Left ventricle myocardium inferior (tissue), 1 donor: ENCODE measurements around the gene LINGO4. TPM values are rescaled to one million over a fixed set of nuclear protein-coding genes. Genes with fewer than 3 reads are reported as not detected.

ENCODE experiments used
- DNase-seq: peaks from one replicate; pipeline ENCODE4 v3.0.0-alpha.2; 2020
- H3K27ac ChIP-seq: fragments of 200-600 bp; replicated peaks from 2 replicates; pipeline ENCODE4 v1.8.0; 2021
- H3K27me3 ChIP-seq: fragments of 200-600 bp; 2 replicates; pipeline ENCODE4 v1.8.0; 2021; ENCODE audit warnings: low read depth
- H3K36me3 ChIP-seq: fragments of 200-600 bp; 2 replicates; pipeline ENCODE4 v1.8.0; 2021
- H3K4me1 ChIP-seq: fragments of 200-600 bp; 2 replicates; pipeline ENCODE4 v1.8.0; 2021
- H3K4me3 ChIP-seq: fragments of 200-600 bp; 2 replicates; pipeline ENCODE4 v1.8.0; 2021; ENCODE audit warnings: mild to moderate bottlenecking, moderate library complexity
- H3K9me3 ChIP-seq: fragments of 200-600 bp; replicated peaks from 2 replicates; pipeline ENCODE4 v1.8.0; 2021
- CTCF ChIP-seq: fragments of 200-600 bp; IDR thresholded peaks from 2 replicates; pipeline ENCODE4 v1.8.0; 2021; ENCODE audit warnings: antibody characterized with exemption, mild to moderate bottlenecking, borderline replicate concordance
- intact Hi-C: fragments of 100-400 bp; cut with micrococcal nuclease; formaldehyde crosslinking; loops from one replicate; pipeline ENCODE4 v1.11.0; 2022
- total RNA-seq: library from RNA; stranded (reverse); fragmentation: NEBNext Ultra II Directional; extraction: Animal tissue kit (Norgen Biotek cat#: 25700); gene quantifications from one replicate; pipeline ENCODE4 v1.2.1, GENCODE V29; 2021
- donor health status: DM: no; HTN: yes; CAD: no; lungs with severe emphysema.

Gene LINGO4
- total RNA-seq, 1 donor from 2014 or later: 0.77 TPM

DNA sequence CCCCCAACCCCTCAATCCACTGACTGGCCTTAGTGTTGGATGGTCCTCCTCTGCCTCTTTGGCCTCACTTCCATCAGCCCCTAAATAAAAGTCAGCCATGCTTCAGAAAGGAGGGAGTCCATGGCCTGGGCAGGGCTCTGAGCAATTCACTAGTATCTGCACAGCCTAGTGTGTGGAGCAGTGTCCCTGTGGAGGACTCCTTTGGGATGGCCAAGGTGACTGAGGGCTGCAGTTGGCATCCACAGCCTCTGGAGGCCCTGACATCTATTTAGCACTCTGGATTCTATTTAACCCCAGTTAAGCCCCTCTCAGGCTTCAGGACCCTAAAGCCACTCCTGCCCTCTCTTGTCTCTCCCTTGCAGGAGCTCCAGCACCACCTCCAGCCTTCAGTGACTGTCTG lies 44.7 kb upstream of the LINGO4 start:
- intact Hi-C loops: no loop called here
- Histone ChIP-seq H3K9me3 (no peaks in the 10 kb centered on the region), H3K4me1 (peaks cover 6% of the 10 kb centered on the region), H3K4me3 (no peak overlapping the region), H3K27ac (no peak overlapping the region), H3K36me3 (no peaks in the 10 kb centered on the region), H3K27me3 (peaks cover 73% of the 10 kb centered on the region)
- no peak for TF ChIP-seq CTCF
- no peak for DNase-seq

DNA sequence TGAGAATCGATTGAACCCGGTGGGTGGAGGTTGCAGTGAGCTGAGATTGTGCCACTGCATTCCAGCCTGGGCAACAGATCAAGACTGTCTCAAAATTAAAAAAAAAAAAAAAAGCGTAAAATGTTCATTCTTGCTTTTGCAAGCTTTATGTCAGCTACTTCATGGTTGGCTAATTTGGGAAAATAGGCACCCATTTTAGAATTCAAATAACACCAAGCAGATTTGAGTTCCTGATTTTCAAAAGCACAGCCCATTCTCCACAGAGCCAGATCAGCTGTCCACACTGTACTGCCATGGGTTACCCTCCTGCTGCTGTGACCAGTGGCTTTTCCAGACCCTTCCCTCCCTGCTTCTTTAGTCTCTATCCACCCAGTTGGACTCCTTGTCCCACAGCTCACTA lies 43.9 kb upstream of the LINGO4 start:
- Histone ChIP-seq H3K27ac (no peak overlapping the region), H3K4me3 (no peak overlapping the region), H3K4me1 (peaks cover 6% of the 10 kb centered on the region), H3K9me3 (no peaks in the 10 kb centered on the region), H3K36me3 (no peaks in the 10 kb centered on the region), H3K27me3 (peaks cover 80% of the 10 kb centered on the region)
- TF ChIP-seq CTCF: no peak
- intact Hi-C loops: no loop called here
- DNase-seq: no peak

- Histone ChIP-seq H3K9me3 (no peaks in the 10 kb centered on the region), H3K36me3 (no peaks in the 10 kb centered on the region), H3K27ac (no peak overlapping the region), H3K4me3 (no peak overlapping the region), H3K4me1 (peaks cover 6% of the 10 kb centered on the region), H3K27me3 (peaks cover 84% of the 10 kb centered on the region)
- DNase-seq: no peak
- no peak for TF ChIP-seq CTCF
- intact Hi-C loops: no loop called here
Observed at GRCh38 chr1:151847867-151848596, 42.8 kb upstream of the LINGO4 start.

GRCh38 chr1:151846686-151847237 lies 41.5 kb upstream of the LINGO4 start:
- intact Hi-C loops: no loop called here
- no peak for TF ChIP-seq CTCF

DNA sequence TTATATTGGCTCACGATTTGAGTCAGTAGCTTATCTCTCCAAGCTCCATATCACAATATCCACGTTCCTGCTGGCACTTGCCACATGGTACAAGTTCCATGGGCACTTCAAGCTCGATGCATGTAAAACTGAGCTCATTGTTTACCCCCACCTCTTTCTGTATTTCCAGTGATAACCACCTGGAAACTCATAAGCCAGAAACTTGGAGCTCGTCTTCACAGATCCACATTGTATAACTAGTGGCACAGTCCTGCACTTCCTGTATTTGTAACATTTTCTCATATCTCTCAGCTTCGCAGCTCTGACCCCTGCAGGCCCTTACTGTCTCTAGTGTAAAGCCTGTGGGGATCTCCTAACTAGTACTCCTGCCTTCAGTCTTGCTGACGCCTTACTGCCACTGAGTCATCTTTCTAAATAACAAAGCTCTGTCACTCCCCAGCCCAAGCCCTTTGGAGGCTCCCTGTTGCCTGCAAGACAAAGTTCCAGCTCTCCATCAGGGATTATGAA lies 40.9 kb upstream of the LINGO4 start:
- H3K36me3 ChIP-seq: no peaks in the 10 kb centered on the region
- DNase-seq: no peak
- H3K9me3 ChIP-seq: no peaks in the 10 kb centered on the region
- no peak overlapping the region for H3K27ac ChIP-seq
- H3K4me1 ChIP-seq: peaks cover 6% of the 10 kb centered on the region
- TF ChIP-seq CTCF: no peak
- H3K27me3 ChIP-seq: peaks cover 90% of the 10 kb centered on the region
- no peak overlapping the region for H3K4me3 ChIP-seq
- intact Hi-C loops: no loop called here

More at GRCh38 chr1:151846686-151847237, 41.5 kb upstream of the LINGO4 start:
- Histone ChIP-seq H3K4me3 (no peak overlapping the region), H3K4me1 (peaks cover 6% of the 10 kb centered on the region), H3K9me3 (no peaks in the 10 kb centered on the region), H3K27me3 (peaks cover 89% of the 10 kb centered on the region), H3K36me3 (no peaks in the 10 kb centered on the region), H3K27ac (no peak overlapping the region)
- no peak for DNase-seq
